Measurements from ENCODE around the gene LYRM7.

Gene LYRM7

GRCh38 chr5:131245948-131246347 is 75.2 kb downstream of the LYRM7 start:
- TF ChIP-seq ZNF521 (tag by site-specific recombination; IDR thresholded peaks at IDR 0.05): no peak
- no peak for TF ChIP-seq SETDB1 (IDR thresholded peaks at IDR 0.05; ENCODE audit: insufficient read length, low read length)
- no peak for TF ChIP-seq ZNF529 (tag by site-specific recombination; IDR thresholded peaks at IDR 0.05; ENCODE audit: insufficient replicate concordance)
- TF ChIP-seq ZBTB21 (tag by site-specific recombination; IDR thresholded peaks at IDR 0.05): no peak
- TF ChIP-seq MYNN (tag by site-specific recombination; IDR thresholded peaks at IDR 0.05; ENCODE audit: borderline replicate concordance): no peak
- TF ChIP-seq AEBP2 (tag by site-specific recombination; IDR thresholded peaks at IDR 0.05; ENCODE audit: borderline replicate concordance): no peak
- ChIA-PET CTCF (no interaction called here), POLR2A (no interaction called here)
- Histone ChIP-seq H3K36me3 (ENCODE audit: control insufficient read depth in 2 of 2, insufficient read depth in 1 of 2, low read length in 2 of 2) (no peaks in the 10 kb centered on the region), H3K27ac (ENCODE audit: extremely low read depth, low read depth, low read length) (no peak overlapping the region), H3K4me1 (ENCODE audit: control insufficient read depth, insufficient read depth, low read length) (no peaks in the 10 kb centered on the region), H3K9me3 (ENCODE audit: control insufficient read depth, insufficient read depth, low read depth, low read length) (no peaks in the 10 kb centered on the region), H3K4me3 (ENCODE audit: low read depth, low read length) (no peak overlapping the region)

- POLR2A ChIA-PET: no interaction called here
- CTCF ChIA-PET: no interaction called here
- Histone ChIP-seq H3K27ac (ENCODE audit: extremely low read depth, low read depth, low read length) (no peak overlapping the region), H3K4me1 (ENCODE audit: control insufficient read depth, insufficient read depth, low read length) (no peaks in the 10 kb centered on the region), H3K36me3 (ENCODE audit: control insufficient read depth in 2 of 2, insufficient read depth in 1 of 2, low read length in 2 of 2) (no peaks in the 10 kb centered on the region), H3K4me3 (ENCODE audit: low read depth, low read length) (no peak overlapping the region), H3K9me3 (ENCODE audit: control insufficient read depth, insufficient read depth, low read depth, low read length) (no peaks in the 10 kb centered on the region)
- no peak for TF ChIP-seq PRDM4 (tag by site-specific recombination; IDR thresholded peaks at IDR 0.05)
- peak; percentile 36 for TF ChIP-seq SETDB1 (IDR thresholded peaks at IDR 0.05; ENCODE audit: insufficient read length, low read length)
- peak; percentile 98 for TF ChIP-seq ZNF133 (tag by site-specific recombination; IDR thresholded peaks at IDR 0.05)
These were observed 75.8 kb downstream of the LYRM7 start for GRCh38 chr5:131246504-131246903.

DNA sequence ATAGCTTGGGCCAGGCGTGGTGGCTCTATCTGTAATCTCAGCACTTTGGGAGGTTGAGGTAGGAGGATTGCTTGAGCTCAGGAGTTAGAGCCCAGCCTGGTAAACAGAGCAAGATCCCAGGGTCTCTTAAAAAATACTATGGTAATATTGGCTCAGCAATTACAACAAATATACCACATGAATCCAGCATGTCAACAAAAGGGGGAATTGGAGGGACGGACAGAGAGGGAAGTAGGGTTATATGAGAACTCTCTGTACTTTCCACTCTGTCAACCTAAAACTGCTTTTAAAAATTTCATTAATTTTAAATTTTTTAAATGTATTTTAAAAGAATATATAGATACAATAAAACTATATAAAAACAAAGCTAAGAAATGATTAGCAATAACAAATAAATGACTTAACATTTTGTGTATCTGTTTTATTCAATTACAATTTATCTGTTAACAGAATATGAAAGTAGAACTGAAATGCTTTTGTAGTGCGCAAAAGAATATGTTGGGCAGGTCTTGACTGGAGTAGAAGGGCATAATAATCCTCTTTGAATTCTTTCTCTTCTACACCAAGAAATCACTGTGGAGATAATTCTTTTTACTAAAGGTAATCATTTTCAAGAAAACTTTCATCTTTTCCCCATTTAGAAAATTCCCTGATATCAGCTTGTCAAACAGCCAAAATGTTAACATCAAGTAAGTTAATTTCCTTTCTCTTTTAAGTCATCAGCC is 80.2 kb downstream of the LYRM7 start:
- Histone ChIP-seq H3K9me3 (ENCODE audit: control insufficient read depth, insufficient read depth, low read depth, low read length) (no peaks in the 10 kb centered on the region), H3K4me3 (ENCODE audit: low read depth, low read length) (no peak overlapping the region), H3K27ac (ENCODE audit: extremely low read depth, low read depth, low read length) (no peak overlapping the region), H3K4me1 (ENCODE audit: control insufficient read depth, insufficient read depth, low read length) (no peaks in the 10 kb centered on the region), H3K36me3 (ENCODE audit: control insufficient read depth in 2 of 2, insufficient read depth in 1 of 2, low read length in 2 of 2) (no peaks in the 10 kb centered on the region)
- TF ChIP-seq ZNF701 (tag by site-specific recombination; IDR thresholded peaks at IDR 0.05) (no peak), HOXD13 (CRISPR knock-in tag; IDR thresholded peaks at IDR 0.05; ENCODE audit: borderline replicate concordance) (no peak), PRDM1 (tag by site-specific recombination; IDR thresholded peaks at IDR 0.05) (no peak), ATF2 (tag by site-specific recombination; IDR thresholded peaks at IDR 0.05; ENCODE audit: low read depth) (no peak), ZNF132 (tag by site-specific recombination; IDR thresholded peaks at IDR 0.05; ENCODE audit: borderline replicate concordance) (no peak), ZNF843 (tag by site-specific recombination; IDR thresholded peaks at IDR 0.05) (no peak), ZBTB8A (tag by site-specific recombination; IDR thresholded peaks at IDR 0.05) (no peak), ZNF138 (tag by site-specific recombination; IDR thresholded peaks at IDR 0.05; ENCODE audit: borderline replicate concordance) (no peak), HOXC10 (CRISPR knock-in tag; IDR thresholded peaks at IDR 0.05) (no peak), MZF1 (tag by site-specific recombination; IDR thresholded peaks at IDR 0.05; ENCODE audit: borderline replicate concordance) (no peak), ZNF747 (tag by site-specific recombination; IDR thresholded peaks at IDR 0.05) (no peak), ZNF707 (tag by site-specific recombination; IDR thresholded peaks at IDR 0.05) (no peak), HOXA7 (CRISPR knock-in tag; IDR thresholded peaks at IDR 0.05; ENCODE audit: borderline replicate concordance) (no peak), ZNF48 (tag by site-specific recombination; IDR thresholded peaks at IDR 0.05) (no peak), ZSCAN23 (tag by site-specific recombination; IDR thresholded peaks at IDR 0.05) (no peak), ZBTB17 (tag by site-specific recombination; IDR thresholded peaks at IDR 0.05) (no peak)
- POLR2A ChIA-PET: interaction anchor here (0.6 kb wide), 2 partner anchors 12 to 40 kb away, joined by 3 to 4 read pairs; no protein-coding TSS in a partner anchor
- CTCF ChIA-PET: interaction anchor here (0.5 to 0.6 kb wide), 2 partner anchors 12 to 17 kb away, joined by 3 to 4 read pairs; no protein-coding TSS in a partner anchor
